Glomerular visceral epithelial cell (primary cell): ENCODE data around the gene NCK2.
A peak's percentile ranks its signal among the peaks of the same experiment; 100 is the strongest.

Experiments used
- DNase-seq: peaks from one replicate; pipeline ENCODE4 v3.0.0-alpha.2; 2016; ENCODE audit errors: extremely low spot score

Gene NCK2

DNA sequence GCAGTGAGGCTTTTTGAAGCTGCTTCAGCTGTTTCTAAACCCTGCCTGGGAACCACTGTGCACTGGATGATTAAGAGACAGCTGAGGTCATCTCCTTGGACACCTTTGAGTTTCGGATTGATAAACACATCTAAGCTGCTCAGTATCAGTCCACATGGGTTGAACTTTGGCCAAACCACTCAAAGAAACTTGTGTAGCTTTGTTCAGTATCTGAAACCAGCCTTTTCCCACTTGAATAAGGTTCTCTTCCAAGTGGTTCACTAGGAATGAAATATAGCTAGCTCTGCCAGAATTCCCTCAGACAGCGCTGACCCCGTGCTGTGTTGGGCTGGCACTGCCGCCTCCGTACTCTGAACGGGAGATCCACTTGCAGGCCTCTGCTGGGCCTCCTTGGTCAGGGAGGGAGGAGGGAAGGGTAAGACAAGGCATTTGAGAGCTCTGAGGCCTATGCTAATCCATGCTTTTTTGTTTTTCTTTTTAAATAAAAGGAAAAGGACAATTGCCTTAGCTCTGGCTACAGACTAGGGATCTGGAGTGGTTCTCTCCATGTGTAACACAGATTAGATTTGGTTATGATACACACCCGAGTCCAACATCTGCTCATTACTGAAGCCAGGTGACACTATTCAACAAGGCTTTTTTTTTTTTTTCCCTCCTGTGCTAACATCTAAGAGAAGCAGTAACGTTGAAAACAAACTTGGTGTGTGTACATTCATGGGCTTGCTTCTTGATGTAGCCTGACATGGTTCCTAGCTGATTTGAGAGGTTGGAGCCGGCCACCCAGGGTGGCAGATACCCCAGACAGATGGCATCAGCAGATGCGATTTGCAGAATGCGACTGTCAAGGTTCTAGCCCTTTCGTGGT is 67.7 kb downstream of the NCK2 start:
- DNase-seq = peak; percentile 61

DNA sequence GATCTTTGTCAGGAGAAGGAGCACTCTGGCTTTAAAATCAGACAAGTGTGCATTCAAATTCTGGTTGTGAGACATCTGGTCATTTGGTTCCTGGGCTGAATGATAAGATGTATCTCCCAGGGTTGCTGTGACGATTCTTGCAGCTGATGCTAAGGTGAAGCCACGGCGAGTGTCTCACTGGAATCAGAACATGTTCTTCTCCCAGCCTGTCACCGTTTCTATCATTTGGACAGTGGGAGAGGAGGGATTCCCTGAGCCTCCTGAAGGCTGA is 68.3 kb downstream of the NCK2 start:
- DNase-seq = no peak

DNA sequence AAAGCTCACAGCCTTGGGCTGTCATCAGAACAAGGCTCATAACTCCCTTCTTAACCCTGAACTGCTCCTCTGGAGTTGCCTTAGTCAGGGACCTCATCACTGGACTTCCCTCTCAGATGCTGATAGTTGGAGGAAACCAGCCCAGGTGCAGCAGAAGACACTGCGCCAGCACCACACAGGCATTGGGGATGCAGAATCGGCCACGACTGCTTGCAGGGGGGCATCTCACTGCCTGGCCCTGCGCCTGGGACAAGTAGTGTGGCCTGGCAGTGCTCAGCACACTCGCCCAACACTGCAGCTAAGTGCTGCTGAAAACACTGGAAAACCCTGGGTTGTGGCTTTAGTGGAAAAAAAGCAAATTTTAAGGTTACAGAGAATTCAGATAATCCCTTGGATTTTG is 68.7 kb downstream of the NCK2 start:
- no peak for DNase-seq

DNA sequence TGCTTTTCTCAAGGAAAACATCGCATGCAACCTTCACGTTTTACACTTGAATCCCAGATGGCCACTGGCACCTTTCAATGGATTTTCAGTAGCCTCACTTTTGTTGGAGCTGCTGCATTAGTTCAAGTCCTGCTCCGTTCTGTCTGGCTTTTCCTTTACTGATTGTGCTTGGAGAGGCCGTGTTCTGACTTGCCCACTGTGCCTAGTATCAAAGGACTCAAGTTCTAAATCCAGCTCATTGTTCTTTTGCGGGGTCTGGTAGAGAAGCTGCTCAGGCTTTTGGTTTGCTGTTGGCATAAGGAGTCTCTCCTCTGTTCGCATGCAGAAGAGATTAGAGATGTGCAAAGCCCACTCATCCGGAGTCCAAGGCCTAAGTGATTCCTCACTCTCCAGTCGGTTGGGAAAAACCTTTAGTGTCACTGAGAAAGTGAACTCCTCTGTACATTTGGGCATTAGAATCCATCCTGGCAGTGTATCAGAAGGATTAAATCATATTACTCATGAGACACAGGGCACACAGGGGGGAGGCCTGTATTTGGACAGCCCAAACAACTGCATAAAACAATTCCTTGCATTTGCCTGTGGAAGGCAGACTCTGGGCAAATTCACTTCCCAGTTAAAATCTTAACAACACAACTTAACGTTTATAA is 69.7 kb downstream of the NCK2 start:
- no peak for DNase-seq

DNA sequence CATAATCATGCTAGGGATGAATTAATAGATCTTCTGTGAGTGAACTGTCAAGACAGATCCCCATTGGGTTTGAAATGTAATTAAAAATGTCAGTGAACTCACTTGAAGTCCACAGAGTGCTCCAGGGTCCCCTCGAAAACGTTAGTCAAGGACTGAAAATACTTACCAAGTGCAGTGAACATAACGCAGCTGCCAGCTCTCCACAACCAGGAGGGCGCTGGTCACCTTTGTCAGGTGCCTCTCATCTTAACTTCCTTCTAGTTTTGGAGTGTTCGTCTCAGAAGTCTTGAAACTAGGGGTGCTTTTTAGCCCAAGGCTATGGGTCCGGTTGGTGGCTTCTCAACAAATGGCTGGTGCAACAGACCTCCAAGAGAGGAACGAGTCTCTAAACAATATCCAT is 70.7 kb downstream of the NCK2 start:
- no peak for DNase-seq

DNA sequence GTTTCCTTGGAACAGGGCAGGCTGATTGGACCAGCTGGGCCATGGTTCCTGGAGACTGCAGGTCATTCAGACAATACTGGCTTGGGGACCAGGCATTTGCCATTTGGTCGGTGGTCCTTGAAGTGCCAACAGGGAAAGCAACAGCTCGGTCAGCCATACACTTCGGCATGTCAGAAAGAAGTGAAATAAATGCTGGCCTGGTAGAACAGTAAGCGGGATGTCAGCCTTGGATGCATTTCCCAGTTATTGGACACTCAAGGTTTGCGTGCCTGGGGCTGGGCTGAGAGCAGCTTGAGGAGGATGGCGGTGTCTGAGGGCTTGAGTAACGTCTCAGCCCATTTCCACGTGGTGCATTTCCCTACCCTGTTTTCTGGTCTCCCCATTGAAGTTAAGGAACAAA is 75.4 kb downstream of the NCK2 start:
- no peak for DNase-seq

DNA sequence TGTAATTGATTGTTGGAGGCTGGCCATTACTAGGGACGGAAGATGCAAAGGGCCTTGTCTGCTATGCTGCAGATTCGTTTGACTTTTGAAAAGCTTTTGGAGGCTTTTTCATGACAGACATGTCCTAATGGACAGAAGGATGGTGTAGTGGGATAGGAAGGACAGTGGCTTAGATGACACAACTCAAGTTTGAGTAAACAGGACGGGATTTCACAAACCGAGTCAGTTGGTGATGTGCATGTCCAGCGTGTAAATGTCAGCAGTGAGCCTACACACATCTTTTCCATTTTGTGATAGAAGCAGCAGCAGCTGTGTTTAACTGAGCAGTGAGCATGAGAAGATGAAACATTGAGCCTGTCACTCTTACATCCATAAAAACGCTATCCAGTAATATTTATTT is 76.0 kb downstream of the NCK2 start:
- no peak for DNase-seq

DNA sequence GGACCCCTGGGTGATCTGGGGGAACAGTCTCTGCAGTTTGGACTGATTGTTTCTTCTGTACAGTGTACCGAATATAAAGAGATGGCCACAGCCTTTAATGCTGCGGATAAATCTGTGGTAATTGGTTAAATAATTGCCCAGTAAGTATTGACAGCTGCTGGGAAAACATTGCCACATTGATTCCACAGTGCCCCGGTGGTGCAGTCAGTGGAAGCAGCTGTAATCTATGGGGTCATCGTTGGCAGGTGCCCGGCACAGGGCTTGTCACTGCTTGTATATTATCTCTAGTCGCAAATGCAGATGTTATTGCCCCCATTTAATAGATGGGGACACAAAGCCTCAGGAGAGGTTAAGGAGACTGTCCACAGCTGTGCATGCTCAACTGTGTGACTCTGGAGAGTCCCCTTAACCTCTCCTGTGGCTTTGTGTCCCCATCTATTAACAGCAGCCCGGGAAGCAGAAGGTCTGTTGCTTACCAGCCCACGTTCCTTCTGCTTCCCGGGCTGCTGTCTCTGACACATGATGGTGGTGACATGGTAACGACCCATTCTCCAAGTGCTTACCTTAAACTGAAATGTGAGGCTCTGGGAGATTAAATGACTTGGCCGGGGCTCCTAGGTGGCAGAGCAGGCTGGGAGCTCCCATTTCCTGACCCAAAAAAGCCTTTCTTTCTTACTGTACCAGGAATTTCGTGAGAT is 76.9 kb downstream of the NCK2 start:
- DNase-seq = no peak

DNA sequence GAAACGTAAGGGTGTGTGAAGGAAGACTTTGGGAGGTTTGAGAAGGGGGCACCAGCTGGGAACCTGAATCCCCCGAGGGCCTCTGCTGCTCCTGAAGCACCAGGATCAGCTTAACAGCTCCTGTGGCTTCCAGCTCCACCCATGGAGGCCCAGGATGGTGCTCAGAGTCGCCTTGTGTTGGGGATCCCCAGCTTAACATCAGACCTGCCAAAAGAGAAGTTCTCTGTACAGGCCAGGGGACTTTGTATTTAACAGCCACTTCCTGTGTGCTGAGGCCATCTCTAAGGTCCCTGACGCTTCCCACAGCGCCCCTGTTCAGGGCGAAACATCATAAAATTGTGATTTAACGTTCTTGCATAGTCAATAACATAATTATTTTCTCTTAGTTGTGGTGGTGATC is 77.5 kb downstream of the NCK2 start:
- DNase-seq = no peak

DNA sequence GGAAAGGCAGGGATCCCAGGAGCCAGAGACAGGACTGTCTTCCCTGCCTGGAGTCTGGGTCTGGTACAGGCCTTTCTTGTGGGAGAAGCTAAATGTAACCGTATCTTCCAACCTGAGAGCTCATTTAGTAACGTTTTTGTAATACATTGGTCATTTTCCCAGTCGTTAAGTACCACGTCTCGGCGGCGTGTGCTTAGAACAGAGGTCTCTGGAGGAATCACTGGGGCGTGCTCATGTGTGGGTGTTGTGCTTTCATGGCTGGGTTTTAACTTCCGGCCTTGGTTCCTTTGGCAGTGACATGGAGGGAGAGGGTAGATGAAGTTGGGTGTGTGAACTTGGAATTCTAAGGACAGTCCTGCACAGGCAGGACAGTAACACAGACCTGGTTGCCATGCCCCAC is 79.7 kb downstream of the NCK2 start:
- no peak for DNase-seq

DNA sequence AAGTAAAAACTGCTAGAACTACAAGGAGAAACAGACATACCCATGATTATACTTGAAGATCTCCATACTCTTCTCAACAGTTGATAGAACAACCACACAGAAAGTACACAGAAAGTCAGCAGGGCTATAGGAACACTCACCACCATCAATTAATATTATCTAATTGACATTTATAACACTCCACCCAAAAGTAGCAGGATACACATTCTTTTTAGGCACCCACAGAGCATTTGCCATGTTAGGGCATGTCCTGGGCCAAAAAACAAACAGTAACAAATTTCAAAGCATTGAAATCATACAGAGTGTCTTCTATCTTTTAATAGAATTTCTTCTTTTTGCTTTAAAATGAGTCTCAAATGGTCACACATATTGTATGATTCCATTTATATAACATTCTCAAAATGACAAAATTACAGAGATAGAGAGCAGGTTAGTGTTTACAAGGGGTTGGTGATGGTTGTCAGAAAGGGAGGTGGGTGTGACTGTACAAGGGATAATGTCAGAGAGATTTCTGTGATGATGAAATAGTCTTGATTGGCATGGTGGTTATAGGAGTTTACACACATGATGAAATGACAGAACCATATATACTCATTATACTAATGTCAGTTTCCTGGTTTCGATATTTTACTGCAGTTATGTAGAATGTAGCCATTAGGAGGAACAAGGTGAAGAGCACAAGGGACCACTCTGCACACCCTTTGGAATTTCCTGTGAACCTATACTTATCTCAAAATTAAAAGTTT is 82.8 kb downstream of the NCK2 start:
- no peak for DNase-seq

DNA sequence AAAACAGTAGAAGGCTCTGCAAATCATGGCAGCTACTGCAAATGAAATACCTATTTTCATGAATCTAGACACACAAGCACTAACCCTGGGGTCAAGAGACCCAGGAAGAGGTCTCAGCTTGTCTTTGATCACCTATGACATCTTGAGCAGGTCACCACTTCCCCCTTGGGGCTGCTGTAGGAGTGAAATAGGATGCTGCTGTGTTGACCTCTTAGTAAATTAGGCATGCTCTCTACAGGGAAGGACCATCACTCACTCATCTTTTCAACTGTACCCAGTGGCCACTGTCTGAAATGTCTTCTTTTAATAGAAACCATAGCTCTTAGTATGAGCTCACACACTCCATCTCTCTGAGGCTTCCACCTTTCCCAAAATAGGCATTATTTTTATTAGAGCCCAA is 83.8 kb downstream of the NCK2 start:
- DNase-seq = no peak

DNA sequence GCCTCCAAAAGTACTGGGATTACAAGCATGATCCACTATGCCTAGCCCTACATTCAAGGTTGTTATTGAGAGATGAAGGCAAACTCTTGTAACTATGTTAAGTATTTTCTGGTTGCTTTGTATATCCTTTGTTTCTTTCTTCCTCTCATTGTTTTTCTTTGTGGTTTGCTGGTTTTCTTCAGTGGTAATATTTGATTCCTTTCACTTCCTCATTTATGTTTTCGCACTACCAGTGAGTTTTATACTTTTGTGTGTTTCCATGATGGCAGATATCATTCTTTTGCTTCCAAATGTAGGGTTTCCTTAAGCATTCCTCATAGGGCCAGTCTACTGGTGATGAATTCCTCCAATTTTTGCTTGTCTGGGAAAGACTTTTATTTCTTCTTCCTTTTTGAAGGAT is 90.2 kb downstream of the NCK2 start:
- no peak for DNase-seq

DNA sequence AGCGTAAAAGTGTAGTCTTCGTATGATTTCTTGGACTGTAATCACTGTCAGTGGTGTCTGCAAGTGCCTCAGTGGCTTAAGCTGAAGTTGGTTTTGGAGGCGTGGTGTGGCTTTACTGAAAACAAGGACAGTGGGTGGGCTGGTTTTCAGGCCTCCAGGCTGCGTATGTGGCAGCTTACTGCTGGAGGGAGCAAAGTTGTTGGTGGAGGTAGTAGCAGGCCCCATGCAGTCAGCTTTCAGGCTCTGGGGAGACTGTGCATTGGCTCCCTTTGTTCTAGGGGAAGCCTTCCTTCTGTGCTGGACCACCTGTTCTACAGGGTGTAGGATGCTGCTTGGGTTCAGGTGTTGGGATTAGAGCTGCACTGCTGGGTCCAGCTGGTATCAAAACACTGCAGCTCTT is 91.6 kb downstream of the NCK2 start:
- no peak for DNase-seq

DNA sequence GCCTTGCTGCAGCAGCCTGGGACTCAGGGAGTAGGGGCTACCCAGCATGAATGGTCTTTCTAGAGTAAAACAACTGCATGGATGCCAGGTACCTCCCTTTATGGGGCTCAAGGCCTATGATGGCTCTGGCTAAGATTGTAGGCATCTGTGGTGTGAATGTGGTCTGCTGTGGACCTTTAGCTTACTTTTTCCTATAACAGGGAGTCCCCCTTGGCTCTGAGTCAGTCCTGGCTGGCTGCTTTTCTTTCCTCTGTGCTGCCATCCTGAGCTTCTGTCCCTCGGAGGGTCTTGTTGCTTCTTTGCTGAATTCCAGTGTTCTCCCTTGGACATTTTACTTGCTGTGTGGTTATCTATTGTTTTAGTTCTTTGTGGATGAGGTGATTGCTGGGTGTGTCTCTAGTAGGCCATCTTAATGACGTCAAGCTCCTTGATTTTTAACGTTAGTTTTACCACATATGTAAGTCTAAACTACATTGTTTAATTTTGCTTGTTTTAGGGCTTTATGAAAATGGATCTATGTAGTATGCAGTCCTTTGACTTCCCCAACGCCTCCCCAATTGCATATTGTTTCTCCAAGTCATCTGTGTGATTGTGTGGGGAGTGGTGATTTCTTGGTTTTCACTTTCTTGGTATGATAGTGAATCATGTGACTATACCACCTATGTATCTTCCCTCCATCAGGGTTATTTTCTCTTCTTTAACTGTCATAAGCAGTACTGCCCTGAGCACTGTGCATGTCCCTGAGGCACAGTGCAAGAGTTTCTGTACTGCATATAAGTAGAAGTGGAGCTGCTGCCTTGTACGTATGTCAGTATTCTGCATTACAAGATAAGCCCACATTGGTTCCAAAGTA is 92.4 kb downstream of the NCK2 start:
- DNase-seq = no peak

DNA sequence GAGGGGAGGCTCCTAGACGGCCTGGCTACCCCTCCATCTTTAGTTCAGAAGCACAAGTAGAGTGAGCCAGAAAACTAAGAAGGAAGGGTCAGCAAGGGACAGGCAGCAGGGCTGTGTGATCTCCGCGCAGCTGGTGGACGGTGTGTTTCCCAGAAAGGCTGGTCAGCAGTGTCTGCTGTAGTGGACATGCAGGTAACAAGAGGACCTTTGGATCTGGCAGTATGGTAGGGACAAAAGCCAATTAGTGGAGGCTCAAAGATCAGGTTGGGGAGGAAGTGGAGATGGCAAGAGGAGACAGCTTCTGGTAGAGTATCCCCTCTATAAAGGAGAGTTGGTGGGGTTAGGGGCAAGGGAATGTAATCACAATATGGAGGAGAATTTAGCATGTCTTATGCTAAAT is 95.1 kb downstream of the NCK2 start:
- DNase-seq = no peak

DNA sequence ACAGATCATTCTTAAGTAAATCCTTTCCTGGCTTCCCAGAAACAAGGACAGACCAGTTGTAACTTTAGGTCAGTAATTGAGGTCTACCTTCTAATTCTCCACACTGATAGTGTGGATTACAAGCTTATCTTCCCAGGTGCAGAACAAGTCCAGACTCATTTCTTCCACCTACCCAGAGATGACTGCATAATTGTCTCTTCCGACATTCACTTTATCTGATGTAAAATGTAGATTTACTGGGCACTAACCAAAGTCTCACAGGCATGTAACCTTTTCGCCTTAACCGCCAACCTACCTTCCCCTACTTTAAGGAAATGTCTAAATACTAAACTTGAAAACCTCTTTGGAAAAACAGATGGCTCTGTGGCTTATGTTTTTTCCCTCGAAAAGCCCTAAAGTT is 96.2 kb downstream of the NCK2 start:
- no peak for DNase-seq

DNA sequence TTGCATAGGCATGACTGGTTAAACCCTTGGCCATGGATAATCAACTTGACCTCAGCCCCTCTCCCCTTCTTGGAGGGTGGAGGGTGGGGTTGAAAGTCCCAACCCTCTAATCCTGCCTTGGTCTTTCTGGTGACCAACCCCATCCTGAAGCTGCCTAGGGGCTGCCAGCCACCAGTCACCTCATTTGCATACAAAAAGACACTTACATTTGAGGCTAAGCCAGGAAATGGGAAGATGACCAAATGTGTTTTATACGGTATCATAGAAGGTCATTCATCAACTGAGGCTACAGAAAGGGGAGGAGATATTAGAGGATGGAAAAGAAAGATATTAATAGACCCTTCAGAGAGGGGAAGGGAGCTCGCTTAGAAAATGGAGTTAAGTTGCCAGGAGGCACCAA is 96.8 kb downstream of the NCK2 start:
- no peak for DNase-seq

DNA sequence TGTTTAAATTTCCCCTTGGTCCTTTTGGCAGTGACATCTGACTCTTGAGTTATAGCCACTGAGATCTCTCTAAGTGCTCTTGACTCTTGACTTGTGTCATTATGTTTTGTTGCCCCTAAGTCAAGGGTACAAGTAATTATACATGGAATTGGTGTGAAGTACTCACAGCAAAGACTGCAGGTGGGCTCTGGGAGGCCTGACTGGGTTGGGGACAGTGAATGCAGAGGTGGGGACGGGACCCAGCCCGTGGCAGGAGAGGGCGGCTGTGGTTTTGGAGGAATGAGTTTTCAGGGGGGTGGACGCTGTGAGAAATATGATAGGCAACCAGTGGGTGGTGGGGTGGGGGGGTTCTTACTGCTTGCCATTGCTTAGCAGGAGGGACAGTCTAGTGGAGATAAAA is 97.8 kb downstream of the NCK2 start:
- DNase-seq = no peak

DNA sequence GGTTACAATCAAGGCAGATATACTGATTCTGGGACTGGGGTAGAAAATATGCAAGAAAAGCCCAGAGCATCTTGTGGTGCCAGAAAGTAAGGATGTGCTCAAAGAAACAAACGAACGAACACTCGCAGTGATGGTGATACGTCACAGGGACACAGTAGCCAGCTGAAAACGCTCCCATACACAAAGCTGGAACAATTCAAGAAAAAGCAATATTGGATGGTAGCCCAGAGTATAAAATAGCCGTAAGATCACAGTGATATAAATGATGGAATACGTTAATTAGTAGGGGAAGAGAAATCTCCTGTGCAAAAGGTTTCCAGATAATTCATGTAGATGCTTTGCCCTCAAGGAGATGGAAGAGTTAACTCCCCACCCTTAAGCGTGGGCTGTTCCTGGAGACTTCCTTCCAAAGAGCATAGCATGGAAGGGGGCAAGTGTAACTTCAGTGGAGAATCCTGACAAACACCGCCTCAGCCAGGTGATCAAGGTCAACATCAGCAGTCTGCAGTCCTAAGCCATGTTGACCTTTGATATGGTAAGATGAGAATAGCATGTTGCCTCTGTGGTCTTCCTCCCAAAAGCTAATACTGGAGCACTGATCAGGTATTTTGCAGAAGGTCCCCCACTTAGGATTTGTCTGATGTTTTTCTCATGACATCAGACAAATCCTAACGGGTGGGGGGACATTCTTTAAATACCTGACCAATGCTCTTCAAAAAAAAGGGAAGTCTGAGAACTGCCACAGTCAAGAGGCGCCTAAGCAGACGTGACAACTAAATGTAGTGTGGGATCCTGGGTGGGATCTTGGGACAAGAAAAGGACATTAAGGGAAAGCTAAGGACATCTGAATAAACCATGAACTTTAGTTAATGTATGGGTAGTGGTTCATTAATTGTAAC is 99.0 kb downstream of the NCK2 start:
- peak; percentile 47 for DNase-seq

DNA sequence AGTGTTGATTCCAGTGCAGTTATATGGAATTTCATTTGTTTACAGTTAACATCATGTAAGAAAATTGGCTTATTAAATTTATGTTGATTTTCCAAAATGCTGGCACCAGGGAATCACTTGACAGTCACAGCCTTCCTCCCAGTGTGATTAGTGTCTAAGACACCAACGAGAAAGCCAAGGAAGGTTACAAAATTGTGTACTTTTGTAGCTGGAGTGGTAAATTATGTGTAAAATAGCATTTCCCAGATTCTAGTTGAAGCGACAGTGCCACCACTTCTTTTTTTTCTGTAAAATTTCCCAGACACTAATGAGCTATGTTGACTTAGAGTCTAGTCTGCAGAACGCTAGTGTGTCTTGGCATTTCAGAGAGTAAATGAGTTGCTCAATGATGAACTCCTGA is 101.3 kb downstream of the NCK2 start:
- DNase-seq = no peak
